ENCODE measurements around the gene TMEM232.

Gene TMEM232

DNA sequence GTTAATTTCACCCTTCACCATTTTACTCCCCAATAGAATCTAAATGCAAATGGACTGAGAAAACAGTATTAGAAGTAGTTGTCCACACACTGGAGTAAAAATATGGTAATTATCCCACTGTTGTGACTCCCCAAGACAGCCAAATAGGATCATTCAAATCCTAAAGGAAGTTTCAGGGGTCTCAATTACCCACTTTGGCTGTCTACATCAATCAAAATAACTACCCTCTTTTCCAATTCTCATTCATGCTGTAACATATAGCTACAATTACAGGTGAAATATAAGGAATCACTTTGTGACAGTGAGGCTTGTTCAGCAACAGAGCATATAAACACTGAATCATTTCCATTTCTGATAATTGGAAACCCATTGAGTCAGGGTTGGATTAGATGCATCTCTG, 220.1 kb downstream of the TMEM232 start:
- DNase-seq: no peak

DNA sequence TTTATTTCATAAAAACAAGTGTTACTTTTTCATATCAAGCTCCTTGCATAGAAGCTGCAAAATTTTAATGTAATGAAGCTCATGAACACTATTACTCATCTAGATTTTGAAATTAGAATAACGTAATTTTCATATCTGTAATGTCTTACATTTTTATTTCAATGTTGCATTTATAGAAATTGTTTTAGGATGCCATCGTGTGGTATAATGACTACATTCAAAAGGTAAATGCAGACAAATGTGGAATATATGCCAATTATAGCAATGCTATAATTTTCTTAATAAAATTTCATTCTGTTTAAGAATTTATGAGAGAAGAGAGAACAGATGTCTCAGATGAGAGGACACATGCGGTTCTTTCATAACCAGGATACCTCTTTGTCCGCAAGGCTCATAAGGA, 230.2 kb downstream of the TMEM232 start:
- no peak for DNase-seq

DNA sequence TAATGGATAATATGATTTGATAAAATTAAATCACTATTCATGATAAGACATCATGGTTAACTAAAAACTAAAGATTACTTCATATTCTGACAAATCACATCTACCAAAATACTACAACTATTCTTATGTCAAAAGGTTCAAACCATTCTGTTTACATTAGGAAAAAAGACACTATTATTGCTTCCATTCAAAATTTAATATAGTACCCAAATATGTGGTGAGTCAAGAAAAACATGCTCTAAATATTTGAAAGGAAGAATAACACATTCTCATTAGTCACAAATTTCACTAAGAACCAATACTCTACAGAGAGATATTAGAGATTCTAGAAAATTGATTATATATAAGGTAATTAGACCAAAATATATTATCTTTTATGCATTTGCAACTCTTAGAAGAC, 234.0 kb downstream of the TMEM232 start:
- no peak for DNase-seq

DNA sequence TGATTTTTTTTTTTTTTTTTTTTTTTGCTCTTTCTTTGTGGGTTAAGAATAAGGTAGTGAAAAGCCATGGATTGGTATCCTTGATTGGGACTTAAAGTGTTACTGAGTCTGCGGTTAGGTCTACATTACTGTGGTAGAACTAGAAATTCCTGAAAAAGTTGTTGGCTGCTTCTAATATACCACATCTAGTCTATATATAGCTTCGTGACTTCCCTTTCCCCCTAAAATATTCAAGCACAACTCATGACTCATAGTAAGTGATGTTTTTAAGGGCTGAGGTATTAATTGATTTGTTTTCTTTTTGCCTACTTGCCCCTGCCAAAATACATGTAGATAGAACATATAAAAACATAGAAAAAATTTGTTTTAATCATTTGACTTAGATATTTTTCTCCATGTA, 247.6 kb downstream of the TMEM232 start:
- no peak for DNase-seq

DNA sequence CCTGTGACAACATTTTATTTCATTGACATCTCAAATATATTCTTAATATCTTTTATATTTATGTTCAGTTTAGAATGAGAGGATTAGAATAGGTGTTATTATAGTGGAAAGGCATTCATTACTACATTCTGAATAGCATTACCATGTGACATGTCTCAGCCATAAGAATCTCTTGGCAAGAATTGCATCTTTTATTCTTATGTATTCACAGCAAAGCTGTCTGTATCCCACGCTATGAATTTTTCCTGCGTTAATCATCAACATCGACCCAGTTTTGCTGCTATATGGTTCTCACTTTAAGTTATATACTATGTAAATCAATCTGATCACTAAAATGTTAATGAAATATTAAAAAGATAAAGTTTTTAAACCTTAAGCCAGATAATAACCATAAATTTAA, 248.6 kb downstream of the TMEM232 start:
- no peak for DNase-seq

DNA sequence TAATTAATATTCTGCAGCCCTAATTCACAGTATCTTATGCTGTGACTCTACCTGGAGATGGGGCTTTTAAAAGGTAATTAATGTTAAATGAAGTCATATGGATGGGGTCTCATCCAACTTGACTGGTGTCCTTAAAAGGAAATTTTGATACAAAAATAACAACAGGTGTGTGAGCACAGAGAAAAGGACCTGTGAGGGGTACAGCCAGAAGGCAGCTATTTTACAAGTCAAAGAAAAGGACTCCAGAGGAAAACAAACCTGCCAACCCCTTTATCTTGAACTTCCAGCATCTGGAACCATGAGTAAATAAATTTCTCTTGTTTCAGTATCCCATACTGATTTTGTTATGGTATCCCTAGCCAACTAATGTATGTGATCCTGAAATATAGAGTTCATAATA, 250.3 kb downstream of the TMEM232 start:
- DNase-seq: no peak

DNA sequence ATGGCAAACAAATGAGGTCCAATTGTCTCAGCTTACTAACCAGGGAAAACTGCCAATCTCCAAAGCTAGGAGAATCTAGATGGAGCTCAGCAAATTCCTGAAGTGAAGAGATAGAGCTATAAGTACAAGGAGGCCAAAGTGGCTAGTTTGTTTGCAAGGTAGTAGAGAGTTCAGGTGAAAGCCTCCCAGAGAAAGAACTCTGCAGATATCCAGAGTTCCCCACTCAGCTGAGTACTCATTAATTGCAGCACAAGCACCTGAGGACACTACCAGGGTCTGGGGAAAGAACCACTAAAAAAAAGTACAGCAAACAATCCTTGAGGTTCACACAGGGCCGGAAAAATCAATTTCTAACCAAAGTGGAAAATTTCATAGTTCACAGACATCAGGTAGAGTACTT, 250.9 kb downstream of the TMEM232 start:
- no peak for DNase-seq

DNA sequence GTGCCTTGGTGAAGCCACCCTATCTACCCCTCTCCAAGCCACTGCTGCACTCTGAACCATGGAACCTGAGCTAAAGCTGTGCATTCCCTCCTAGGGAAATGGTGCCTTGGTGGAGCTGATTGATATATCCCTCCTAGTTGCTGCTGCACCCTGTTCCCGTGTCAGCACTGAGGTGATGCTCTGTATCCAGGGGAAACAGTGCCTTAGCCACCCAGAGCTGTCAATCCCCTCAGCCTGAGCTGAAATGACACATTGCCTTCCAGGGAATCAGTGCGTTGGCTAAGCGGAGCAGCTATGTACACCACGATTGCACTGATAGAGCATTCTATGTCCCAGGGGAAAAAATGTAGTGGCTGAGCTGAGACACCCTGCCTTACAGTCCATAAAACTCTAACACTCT, 257.0 kb downstream of the TMEM232 start:
- DNase-seq: no peak

DNA sequence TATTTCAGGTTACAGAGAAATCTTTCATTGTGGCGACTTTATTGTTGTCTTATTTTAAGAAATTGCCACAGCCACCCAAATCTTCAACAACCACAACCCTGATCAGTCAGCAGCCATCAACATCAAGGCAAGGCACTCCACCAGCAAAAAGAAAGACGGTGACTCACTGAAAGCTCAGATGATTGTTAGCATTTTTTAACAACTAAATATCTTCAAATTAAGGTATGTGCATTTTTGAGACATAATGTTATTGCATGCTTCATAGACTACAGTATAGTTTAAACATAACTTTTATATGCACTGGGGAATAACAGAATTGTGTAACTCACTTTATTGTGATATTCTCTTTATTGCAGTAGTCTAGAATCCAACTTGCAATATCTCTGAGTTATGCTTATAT, 263.4 kb downstream of the TMEM232 start:
- DNase-seq: no peak

DNA sequence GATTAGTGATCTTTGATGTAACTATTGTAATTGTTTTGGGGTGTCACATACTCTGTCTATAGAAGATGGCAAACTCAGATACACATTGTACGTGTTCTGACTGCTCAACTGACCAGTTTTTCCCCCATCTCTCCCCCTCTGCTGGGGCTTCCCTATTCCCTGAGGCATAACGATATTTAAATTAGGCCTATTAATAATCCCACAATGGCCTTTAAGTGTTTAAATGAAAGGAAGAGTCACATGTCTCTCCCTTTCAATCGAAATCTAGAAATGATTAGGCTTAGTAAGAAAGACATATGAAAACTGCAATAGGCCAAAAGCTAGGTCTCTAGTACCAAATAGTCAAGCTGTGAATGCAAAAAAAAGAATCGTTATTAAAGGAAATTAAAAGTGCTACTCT, 265.6 kb downstream of the TMEM232 start:
- DNase-seq: no peak

DNA sequence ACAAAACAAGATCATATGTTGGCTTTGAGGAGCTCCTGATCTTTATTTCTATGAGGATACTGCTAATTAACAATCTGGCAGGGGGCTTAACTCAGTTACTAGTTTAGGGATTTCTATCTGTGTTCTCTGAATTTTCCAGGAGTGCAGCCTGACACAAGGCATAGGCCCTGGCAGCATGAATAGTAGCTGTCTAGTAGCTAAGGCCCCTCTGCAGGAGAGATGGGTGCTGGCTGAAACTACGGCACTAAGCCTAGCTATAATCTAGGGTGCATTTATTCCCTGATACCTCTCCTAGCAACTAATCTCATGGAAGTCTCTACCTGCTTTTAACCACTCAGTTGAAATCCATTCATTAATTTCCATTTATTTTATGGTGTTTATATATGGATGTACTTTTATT, 268.2 kb downstream of the TMEM232 start:
- DNase-seq: no peak

DNA sequence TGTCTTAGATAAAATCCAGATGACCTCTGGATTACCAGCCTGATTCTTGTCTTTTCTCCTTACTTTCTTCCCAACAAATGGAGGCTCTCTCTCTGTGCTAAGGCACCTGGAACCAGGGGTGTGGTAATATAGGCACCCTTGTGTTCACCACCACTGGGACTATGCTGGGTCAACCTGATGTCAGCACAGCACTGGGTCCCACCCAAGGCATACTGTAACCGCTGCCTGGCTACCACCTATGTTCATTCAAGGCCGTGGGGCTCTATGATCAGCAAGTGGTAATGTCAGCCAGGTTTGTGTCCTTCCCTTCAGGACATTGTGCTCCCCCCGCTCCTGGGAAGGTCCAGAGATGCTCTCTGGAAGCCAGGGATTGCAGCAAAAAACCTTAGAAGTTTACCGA, 283.6 kb downstream of the TMEM232 start:
- DNase-seq: no peak

DNA sequence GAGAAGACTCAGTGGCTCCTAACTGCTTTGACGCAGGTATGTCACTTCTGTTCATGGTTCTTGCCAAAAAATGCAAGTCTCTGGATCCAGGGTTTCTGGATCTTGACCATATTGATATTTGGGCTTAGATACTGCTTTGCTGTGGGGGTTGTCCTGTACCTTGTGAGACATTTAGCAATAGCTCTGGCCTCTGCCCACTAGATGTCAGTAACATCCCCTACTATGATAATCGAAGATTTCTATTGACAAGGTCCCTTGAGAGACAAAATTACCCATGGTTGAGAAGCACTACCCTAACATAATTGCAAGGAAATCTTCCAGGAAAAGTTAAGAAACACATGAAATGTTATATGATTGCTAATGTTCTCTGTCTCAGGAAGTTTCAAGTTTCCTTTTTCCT, 285.4 kb downstream of the TMEM232 start:
- DNase-seq: no peak

DNA sequence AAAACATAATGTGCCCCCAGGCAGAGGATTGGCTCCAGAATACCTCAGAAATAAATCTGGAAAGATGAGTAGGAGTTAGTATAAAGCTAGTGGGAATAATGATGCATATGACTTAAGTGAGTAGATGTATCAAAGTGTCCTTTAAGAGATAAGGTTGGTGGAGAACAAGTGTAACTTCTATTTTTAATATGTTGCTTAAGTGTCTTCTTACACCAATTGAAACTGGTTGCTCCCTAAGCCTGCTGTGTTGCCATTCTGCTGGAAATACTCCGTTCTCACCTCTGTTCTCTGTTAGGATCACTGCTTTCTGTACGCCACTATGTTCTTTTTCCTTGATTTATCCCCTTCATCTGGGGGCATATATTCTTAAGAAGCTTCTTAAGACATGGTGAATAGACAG, 286.4 kb downstream of the TMEM232 start:
- DNase-seq: no peak

DNA sequence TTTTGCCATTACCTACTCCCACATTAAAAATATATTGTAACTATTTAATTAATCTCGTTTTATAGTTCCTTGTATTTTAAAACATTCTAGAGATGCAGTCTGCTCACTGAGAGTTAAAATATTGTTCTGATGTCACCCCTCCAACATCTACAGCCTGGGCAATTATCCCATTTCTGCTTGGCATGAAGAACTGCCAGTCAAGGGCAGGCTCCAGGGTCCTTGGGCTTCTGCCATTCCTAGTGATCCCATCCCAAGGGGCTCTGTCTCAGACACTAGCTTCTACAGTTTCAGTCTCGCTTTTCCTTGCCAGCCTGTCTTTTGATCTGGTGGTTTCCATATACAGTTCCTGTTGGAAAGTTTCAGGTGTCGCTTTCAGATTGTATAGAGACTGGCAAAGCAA, 287.2 kb downstream of the TMEM232 start:
- no peak for DNase-seq

DNA sequence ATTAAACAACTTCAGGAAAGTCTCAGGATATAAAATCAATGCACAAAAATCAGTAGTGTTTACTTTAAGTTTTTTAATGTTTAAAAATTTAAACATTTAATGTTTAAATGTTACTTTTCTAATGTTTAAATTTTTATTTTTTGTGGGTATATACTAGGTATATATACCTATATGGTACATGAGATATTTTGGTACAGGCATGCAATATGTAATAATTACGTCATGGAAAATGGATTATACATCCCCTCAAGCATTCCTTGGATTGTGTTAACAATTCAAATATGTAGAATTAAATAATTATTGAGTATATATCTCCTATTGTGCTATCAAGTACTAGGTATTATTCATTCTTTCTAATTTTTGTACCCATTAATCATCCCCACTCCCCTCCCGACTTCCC, 291.3 kb downstream of the TMEM232 start:
- DNase-seq: no peak

DNA sequence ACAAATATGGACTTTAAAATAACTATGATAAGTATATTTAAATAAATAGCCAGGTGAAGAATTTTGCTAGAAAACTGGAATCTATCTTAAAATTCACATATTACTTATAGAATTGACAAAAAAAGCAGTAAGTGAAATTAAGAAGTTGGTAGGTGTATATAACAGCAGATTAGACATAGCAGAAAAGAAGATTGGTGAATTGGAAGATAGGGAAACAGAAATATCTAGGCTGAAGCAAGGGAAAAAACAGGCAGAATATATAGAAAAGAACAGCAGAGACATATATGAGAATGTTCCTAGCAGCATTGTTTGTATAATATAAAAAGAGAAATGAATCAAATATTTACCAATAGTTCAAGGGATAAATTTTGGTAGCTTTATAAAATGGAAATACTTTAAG, 294.9 kb downstream of the TMEM232 start:
- no peak for DNase-seq

DNA sequence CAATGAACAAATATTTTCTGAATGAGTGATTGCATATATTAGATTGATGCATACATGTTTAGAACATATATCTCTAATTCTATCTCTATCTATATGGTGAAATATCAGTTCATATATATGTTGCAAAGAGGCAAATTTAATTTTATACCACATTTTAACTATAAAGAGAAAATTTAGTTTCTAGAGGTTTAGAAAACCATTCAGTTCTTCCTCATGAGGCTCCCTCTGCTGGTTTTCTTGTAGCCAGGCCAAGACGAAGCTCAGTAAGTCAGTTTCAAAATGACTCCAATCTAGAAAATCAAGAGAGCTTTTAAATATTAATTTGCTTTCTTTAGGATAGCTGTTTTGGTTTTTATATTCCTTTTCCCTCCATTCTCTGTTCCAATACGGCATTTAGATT, 312.1 kb downstream of the TMEM232 start:
- no peak for DNase-seq

DNA sequence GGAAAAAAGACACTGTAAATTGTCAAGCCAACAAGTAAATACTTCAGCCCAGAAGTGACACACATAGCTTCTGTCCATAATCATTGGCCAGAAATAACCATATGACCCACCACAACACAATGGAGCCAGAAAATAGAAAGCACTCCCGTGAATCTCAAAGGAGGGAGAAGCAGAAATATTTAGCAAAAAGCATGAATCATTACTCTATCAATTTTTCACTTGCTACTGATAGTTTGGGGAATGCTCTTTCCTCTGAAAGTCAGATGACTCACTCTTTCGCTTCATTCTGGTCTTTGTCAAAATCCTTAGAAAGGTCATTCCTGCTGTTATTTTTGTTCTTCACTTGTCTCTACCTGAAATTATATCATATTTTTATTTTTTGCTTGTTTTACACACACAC, 312.6 kb downstream of the TMEM232 start:
- DNase-seq: no peak

DNA sequence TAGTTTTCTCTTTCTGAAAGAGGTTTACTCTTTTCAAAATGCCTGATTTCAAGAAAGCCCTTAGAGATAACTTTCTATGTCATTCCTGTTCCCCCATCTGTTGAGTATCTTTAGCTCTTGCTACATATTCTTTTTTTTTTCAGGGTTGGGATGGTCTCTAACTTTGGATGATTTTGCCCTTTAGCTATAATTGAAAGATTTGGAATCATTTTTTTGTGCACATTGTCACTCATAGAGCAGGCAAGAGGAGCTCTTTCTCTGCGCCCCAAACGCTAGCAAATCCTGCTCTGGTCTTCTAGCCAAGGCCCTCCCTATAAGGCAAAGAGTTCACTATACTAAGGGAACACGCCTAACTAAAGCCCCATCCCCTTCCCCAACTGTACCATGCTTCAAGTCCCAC, 316.9 kb downstream of the TMEM232 start:
- DNase-seq: no peak

DNA sequence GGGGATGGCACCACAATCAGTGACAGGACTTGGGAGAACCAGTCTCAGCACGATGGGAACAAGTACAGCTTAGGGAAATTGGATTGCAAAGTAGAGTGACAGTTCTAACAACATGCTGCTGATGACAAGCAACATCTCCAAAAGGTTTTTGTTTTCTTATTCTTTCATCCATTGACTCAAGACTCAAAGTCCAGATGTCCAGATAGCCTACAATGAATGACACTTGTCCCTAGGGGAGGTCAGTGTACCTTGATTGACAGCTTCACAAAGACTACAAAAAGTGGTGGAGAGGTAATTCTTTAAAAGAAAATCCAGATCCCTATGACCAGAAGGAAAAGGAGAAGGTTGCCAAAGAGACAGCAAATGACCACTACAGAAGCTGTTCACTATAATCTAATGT, 323.9 kb downstream of the TMEM232 start:
- no peak for DNase-seq

DNA sequence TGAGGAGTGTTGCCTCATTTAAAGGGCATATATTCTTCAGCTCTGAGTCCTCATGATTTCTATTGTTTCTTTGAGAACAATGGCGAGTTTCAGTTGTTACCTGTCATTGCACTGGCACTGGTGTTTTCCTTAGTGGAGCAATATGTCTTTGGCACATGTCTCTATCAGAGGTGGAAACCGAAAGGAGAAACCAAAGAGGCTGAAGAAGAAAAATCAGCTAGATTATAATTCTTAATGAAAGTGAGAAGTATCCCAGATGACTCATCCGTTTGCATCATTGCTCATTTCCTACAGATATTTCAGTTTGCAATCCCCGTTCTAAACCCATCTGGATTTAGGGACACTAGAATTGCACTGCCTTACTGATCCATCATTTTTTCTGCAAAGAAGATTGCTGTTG, 324.6 kb downstream of the TMEM232 start:
- no peak for DNase-seq

DNA sequence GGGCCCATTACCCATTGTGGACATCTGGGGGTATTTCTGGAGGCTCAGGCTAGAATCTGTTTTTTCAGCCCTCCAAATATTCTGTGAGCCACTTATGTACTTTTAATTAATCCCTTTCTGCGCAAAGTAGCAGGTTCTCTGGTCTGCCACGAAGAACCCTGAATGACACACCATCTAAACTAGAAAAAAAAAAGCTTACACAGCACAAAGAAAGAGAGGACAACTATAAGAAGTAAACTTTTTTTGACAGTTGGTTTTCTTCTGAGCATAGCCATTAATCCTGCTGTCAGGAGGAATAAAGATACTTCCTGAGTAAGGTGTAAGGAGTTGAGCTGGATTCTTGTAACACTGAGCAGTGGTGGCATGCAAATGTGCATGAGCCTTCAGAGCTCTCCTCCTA, 327.5 kb downstream of the TMEM232 start:
- no peak for DNase-seq

DNA sequence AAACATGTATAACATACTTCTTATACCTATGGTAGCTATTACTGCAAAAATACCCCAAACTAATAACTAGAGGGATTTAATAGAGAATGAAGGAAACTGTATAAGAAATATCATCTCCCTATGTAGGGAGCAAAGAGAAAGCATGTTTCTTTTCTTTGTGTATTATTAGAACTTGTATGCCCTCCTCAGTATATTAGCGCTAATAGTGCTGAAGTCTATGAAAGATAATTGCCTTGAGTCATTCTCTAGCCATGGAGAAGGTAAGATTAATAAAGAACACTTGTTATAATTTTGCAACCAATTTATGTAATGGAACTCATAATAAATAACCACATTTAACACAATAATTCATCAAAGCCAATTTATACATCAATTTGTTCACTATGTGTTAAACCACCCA, 329.2 kb downstream of the TMEM232 start:
- no peak for DNase-seq

DNA sequence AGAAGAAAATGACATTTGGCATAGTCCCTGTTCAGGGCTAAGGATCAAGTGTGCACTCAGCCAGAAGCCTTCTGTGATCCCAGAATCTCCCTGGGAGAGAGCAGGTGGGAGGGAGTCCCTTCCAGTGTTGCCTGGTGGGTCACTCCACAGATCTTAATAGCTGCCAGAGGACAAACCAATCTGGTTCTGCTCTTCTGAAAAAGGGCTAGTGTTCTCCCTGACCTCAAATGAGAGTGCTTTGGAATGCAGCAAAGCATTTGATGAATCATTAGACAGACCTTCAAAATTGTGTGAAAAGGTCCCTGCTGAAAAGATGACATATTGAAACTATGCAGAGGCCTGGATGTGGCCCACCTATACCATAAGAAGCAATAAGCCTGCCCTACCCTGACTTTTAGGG, 339.7 kb downstream of the TMEM232 start:
- DNase-seq: no peak

DNA sequence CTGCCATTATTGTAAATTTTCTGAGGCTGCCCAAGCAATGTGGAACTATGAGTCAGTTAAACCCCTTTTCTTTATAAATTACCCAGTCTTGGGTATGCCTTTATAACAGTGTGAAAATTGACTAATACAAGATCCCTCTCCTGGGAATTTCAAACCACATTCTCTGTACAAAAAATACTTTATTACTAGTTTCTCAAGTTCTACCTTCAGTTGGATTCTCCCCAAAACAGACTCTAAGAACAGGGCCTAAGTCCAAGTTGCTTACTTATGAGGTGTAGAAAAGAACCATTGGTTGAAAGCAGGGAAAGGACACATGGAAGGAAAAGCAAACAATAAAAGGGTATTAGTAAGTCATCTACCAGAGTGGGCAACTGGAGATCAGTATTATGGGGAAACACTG, 343.2 kb downstream of the TMEM232 start:
- no peak for DNase-seq

DNA sequence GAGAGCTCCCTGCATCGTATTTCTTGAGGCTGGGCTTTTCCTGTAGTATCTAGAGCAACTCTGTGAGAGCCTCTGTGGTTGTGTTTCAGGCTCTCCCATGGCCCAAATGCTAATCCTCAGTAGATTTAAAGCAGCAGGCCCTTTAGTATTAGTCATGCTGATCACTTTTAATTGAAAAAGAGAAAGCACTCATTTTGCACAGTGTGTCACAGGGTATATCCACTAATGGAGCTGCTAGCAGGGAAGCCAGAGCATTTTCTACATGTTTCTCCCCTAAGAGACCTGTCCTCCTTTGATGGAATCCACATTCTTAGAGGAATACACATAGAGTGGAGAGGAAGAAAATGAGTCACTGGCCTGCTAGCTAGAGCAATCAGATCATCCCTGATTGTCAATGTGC, 348.5 kb downstream of the TMEM232 start:
- no peak for DNase-seq
